NCI-H345 treated with DMSO at 0.1 percent for 48 hours (cell line): ENCODE results near the gene FGGY.
"Not testable (repeated sequence)": the region's sequence is repeated elsewhere in the genome, so short reads cannot be mapped to it uniquely, and the experiment has no call there.

ENCODE experiments used
- DNase-seq: peaks from one replicate; lab custom pipeline; 2025; ENCODE audit not compliant: unreplicated experiment; lab: John Stamatoyannopoulos, UW

Gene FGGY

DNA sequence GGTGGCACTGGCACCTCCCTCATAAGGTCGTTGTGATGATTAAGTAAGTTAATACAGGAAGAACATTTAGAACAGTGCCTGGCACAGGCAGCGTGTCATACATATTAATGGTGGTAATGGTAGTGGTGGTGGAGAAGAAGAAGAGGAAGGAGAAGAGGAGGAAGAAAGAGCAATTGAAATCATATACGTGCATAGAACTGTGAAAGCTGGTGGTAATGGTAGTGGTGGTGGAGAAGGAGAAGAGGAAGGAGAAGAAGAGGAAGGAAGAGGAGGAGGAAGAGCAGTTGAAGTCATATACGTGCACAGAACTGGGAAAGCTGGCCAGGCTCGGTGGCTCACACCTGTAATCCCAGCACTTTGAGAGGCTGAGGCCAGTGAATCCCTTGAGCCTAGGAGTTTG is 396.5 kb downstream of the FGGY start:
- DNase-seq, result no peak

DNA sequence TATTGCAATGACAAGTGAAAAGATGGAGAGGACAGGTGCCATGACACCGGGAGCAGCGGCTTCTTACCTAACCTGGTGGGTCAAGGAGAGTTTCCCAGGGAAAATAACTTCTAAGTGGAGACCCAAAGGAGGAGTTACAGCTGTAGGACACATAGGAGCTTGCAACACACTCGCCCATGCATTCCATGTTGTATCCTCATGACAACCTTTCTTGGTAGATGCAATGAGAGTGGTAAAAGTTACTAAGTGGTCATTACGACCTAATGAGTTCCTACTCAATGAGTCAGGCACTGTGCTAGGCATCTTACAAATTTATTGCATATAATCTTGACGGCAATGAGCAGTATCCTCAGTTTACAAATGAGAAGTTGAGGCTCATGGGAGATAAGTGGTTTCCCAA is 398.4 kb downstream of the FGGY start:
- DNase-seq, result no peak

DNA sequence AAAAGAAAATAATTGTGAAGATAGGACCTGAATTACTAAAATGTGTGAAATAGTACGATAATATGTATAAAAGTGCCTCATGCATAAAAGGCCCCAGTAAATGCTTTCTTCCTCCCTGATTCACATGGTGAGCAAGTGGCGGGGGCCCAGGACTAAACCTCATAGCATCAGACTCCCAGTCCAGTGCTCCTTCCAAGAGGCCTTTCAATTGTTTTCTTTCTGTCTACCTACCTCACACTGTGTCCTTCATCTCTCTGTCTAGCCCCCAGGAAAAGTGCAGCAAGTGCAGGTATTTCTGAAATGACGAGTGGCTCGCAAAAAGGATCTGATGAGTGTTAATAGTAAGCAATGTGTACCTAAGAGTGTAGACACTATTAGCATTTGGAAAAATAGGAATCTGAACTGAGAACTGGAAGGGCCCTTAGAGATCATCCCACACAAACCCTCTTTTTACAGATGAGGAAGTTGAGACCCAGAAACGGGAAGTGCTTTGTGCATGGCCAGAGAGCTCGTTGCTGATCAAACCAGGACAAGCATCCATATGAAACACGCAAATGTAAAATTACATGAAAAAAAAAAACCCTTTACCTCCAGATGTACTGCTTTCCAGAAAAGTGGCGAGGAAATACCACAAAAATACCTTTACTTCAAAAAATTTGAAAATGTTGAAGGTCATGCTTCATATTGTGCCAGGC is 399.7 kb downstream of the FGGY start:
- DNase-seq, result no peak

DNA sequence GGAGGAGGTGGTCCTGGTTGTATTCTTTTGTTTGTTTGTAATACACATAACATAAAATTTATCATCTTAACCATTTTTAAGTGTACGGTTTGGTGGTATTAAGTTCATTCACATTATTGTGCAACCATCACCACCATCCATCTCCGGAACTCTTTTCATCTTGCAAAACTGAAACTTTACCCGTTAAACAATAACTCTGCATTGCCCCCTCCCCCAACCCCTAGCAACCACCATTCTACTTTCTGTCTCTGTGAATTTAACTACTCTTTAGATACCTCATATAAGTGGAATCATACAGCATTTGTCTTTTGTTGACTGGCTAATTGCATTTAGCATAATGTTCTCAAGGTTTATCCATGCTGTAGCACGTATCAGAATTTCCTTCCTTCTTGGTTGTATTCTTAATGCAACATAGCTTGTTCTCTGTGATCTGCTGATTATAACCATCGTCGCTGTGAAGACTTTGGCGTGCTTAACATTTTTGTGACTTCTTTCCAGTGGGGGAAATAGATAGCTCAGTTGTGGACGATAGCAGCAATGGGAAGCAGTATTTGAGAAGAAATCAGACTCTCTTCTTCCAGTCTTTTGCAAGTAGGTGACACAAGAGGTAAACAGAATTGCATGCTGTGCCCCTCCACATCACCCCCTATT is 400.4 kb downstream of the FGGY start:
- no peak for DNase-seq

DNA sequence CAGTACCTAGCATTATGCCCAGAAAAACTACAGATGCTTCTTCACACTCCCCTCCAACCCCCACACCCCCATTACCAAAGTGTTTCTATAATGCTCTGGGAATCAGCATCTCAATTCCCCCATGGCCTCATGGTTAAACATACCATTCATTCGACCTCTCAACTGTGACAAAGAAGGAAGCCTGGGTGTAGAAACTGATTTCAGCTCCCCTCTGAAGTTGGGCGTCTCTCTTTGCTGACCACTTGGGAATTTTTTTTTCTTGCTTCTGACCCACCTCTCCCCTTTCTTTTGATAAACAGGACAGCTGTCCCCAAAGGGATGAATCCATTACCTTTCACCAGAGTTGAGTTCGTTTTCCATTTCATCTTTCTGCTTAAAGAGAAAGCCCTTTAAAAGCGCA is 401.5 kb downstream of the FGGY start:
- no peak for DNase-seq

DNA sequence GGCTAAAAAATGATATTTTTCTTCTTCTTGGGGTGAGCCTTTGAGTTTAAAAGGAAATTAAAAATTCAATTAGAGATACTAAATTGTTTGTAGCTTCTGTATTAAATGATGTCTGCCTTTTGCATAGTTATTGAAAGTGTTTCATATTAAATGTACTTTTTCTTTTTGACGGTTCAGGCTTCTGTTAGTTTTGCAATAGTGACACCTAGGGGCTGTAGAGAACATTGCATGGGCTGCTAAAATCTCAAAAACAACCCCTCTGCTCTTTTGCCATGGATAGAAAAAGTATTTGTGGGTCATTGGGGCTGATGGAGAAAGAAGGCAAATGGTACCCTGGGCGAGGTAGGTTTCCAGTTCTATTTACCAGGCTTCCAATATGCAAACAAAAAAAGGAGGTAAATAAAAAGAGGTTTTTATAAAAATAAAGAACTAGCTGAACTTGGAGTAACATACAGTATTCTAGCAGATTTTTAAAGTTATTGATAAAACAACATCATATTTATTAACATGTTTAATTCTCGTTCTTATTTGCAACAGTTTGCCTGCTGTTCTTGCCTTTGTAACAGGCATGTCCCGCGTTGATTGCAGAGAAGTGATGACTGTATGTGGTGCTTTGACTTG is 402.4 kb downstream of the FGGY start:
- DNase-seq, result peak; percentile 49

DNA sequence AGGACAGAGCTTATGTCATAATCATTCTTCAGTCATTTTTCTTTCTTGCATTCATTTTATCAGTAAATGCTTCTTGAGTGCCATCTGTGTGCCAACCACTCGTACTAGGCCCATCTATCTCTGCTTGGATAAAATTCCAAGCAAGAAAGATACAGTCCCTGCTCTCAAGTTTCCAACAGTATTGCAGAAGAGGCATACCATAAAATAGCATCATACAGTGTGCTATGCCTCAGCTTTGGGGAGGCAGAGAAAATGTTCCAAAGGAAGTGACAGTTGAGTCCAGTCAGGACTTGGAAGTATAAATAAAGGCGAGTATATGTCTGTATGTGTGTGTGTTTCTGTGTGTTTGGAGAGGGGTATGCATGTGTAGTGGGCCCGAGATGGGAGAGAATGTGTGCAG is 404.5 kb downstream of the FGGY start:
- no peak for DNase-seq

DNA sequence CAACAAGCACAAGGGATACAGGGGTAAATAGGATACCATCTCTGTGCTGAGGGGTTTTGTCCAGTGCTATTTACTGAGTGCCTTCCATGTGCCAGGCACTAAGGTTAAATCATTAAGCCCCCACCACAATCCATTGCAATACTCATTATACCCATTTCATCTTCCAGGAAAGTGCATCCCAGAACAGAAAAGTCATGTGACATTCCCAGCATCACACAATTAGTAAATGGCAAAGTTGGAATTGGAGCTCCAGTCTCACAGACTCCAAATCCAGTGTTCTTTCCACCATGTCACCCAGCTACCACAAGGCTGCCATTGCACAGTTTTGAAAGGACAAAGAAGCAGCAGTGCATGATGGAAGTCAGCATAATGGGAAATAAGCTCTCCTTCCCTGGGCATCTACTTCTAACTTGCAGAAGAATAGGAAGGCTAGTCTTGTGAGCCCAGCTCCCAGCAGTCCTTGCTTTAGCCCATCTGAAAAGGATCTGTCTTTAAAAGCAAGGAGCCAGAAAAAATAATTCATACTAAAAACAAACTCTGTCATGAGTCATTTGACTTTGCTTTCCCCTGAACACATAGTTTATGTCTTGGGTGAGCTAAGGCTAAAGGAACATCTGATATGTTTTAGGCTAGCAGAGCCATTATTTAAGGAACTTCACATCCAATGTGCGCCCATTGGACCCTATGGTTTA is 406.5 kb downstream of the FGGY start:
- DNase-seq, result no peak

DNA sequence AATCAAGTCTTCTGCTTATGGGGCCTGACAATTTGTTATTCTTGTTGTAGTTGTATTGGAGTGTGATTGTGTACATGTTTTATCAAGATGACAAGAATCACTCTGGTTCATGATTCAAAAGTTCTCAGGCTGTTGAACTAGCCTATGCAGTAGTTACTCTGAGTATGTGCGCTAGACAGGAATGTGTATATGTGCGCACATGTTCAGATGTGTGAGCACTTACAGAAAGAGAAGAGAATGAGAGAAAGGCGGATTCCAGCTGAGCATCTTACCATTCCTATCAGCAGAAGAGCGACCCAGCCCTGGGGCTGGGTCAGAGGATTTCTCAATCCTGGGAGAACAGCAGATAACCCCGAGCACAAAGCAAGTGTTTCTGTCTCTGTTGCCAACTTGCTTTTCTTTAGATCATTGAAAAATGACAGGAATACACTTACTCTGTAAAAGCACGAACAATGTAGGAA is 407.1 kb downstream of the FGGY start:
- DNase-seq, result no peak

DNA sequence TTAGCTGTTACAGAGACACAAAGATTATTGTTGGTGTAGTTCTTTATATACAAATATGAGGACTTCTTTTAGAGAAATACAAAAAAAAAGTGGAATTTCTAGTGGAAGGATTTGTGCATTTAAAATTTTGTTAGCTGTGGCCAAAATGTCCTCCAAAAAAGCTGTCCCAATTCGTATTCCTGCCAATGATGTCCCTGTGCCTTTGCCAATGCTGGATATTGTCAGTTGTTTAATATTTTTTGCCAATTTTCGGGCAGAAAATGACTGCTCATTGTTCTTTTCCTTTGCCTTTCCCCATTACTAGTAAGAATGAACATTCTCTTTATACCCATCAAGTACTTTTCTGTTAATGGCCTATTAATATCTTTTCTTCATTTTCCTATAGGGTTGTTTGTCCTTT is 407.8 kb downstream of the FGGY start:
- no peak for DNase-seq

DNA sequence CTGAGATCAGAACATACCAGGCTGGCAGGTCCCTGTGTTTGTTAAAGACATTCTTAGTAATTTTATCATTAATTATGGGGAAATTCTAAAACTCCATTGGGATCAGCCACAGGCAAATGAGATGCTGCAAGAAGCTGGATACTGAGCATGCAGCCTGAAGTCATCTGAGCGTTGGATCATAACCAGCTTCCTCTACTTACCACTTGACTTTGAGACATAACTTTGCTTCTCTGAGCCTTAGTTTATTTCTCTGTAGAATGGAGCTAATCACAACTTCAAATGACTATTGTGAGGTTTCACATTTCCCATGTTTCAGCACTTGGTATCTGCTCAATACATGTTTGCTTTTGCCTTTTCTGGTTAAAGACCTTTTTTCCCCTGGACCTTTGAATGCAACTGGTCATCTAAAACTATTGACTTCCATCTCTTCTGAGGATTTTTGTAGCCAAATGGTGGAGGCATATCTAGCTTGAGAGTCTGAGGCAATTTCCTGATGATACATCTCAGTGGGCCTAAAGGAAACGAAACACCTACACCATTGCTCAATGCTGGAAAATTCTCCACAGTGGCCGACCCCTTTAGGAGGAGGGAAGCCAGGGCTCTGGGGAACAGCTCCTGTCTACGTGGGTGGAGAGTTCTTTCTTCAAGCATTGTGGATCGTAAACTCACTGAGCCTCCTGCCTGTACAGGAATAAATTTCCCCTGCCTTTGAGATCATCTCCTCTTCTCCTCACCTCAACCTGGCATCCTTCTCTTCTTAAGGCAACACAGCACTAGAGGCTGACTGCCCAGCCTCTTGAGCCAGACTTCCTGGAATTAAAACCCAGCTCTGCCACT is 408.8 kb downstream of the FGGY start:
- no peak for DNase-seq

DNA sequence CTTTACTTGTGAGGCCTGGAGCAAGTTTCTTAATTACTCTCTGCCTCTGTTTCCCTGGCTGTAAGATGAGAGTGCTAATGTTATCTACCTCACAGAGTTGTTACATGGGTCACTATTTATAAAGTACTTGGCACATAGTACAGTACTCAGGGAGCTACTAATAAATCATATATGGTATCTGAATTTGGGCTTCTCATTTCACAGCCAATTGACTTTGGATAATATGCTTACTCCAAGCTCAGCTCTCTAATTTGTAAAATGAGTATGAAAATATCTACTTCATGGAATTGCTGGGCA is 409.4 kb downstream of the FGGY start:
- no peak for DNase-seq

DNA sequence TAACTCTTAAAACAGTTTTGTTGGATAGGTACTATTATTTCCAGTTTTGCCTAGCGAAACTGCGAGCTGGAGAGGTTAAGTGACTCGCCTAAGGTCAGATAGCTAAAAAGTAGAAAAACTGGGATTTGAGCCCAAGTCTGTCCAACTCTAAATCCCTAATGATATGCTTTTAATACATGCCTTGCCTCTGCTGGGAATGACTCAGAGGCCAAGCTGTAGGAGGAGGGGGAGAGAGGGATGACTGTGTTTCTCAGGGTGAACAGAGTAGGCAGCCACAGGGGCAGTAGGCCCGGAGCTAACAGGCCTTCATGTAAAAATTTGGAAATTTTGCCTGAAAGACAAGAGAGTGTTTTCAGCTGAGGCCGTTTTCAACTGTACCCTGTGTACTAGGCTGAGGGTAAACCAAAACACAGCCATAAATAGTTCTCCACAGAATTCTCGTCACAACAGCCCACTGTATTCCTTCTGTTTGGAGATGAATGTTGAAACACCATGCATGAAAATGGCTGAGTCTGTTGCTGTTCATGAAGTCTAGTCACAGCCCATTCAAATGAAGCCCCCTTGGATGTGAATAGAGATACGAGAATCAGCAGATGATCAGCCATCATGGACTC is 410.4 kb downstream of the FGGY start:
- DNase-seq, result no peak

DNA sequence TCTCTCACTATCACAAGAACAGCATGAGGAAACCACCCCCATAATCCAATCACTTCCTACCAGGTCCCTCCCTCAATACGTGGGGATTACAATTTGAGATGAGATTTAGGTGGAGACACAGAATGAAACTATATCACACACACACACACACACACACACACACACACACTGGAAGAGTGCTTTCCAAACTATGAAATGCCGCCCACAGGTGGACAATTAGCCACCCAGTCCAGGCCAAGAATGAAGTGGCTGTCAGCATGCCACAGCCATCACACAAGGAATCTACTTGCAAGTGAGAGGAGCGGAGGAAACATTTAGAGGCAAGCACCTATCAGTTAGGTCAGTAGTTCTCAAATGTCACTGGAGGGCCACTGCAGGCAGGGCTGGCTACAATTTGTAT is 412.4 kb downstream of the FGGY start:
- DNase-seq, result no peak

DNA sequence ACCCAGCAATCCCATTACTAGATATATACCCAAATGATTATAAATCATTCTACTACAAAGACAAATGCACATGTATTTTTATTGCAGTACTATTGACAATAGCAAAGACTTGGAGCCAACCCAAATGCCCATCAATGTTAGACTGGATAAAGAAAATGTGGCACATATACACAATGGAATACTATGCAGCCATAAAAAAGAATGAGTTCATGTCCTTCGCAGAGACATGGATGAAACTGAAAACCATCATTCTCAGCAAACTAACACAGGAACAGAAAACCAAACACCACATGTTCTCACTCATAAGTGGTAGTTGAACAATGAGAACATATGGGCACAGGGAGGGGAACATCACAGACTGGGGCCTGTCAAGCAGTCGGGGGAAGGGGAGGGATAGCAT is 414.0 kb downstream of the FGGY start:
- not testable (repeated sequence) for DNase-seq

DNA sequence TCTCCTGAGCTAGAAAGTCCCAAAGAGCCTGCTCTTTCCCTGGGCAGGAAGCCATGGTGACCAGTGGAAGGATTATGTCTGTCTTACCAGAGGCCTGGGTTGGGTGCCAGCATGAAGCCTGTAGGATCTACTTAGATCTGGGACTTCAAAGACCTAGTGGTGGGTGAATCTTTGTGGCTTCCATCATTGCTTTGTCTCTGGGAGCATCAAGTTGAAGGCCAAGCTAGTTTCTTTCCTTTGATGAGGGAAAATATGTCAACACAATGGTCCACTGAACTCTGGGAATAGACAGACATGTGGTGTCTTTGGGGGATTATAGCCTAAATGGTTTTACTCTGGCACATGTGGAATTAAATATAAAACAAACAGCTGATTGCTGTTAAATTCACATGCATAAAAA is 417.3 kb downstream of the FGGY start:
- DNase-seq, result no peak

DNA sequence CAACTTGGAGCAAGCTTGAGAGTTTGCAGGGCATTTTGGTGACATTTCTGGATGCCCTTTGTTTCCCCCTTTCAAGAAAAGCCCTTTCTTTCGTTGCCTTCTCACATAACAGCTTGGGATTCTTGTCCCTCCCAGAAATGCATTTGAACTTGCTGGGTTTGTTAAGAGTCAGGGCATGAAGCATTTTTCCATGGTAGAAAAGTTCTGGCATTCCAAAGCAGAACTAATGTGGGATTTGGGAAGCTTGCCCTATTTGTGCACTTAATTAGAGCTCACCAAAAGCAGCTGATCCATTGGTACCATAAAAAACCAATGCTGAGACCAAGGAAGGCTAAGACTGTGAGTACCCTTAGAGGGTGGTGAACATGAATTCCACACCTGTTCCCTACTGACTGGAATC is 418.1 kb downstream of the FGGY start:
- DNase-seq, result no peak

DNA sequence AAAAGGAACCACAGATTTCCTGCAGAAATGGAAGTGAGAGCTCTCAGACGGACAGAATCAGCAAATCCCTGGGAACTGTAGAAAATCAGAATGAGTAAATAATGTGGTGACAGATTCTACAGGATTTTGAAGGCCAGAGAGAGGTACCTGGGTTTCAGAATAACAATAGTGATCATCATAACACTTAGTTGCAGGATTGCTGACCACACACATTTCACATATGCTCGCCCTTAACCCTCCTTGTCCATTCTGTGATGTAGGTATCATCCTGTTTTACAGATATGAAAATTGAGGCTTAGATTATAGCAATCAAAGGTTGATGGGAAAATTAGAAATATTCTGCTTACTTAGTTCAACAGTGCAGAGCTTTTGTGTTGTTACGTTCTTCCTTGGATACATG is 419.9 kb downstream of the FGGY start:
- no peak for DNase-seq

DNA sequence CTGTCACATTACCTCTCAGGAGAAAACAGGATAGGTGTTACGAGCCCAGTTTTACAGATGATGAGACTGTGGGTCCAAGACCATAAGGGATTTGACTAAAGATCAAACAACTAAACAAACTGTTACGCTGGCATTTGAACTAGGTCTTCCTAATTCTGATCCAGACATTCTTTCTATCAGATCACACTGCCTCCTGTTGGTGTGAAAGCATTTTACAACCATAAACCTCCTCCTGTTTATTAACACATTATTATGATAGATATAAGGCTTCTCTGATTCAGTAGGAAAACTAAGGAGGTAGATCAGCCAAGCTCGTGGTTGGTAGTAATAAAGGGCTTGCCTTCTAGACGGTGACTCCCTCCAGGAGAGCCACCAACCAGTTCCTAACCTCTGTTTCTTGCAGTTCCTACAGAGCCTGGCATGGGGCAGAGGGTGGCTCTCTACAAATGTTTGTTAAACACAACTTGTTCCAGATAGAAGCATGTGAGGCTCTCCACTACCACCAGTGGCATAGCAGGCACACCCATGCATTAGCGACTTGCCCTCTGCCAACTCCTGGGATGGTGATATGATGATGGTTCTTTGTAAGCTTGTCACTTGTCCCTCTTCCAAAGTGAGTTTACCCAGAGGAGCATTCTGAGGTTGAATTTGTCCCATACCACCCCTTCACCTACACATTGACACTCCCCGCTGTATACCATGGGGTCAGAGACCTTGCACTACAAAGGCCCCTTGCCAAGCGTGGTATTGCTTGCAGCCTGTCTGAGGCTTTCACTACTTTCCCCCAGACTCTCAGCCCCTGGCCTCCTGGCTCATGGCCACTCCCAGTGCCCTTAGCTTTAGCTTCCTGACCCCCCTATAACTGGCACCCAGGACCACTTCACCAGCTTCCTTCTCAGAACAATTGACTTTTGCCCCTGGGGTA is 421.4 kb downstream of the FGGY start:
- no peak for DNase-seq

DNA sequence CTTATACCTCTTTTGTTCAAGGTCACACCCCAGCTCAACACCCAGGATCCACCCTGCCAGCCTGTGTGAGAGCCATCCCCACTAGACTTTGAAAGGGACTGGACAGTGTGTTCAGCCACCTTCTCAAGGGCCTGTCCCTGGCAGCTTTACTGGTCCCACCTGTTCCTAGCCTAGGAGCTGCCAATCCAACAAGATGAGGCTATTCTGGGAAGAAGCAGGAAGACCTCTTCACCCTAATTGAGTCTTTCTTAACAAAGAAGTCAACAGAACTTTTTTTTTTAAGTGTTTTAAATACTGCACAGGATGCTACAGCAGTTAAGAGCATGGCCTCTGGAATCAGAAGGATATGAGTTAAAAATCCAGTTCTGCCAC is 422.1 kb downstream of the FGGY start:
- no peak for DNase-seq
